GM21529 (cell line): ENCODE data around the gene TCERG1L.
"Not testable (repeated sequence)": the region's sequence is repeated elsewhere in the genome, so short reads cannot be mapped to it uniquely, and the experiment has no call there.

Experiments used
- ATAC-seq: cut with Tn5 transposase; IDR thresholded peaks from one replicate; pipeline ENCODE4 v1.9.1; 2021; ENCODE audit not compliant: unreplicated experiment

The TCERG1L gene

DNA sequence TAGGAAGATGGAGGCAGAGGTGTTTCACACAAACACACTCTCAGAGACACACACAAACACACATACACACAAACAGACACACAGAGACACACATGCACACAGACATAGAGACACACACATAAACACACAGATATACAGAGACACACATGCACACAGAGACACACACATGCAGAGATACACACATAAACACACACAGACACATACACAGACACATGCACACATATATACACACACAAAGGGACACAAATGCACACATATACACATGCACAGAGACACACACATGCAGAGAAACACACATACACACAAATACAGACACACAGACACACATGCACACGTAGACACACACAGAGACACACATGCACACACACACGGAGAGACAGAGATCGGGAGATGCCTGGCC, 163.3 kb downstream of the TCERG1L start:
- no peak for ATAC-seq

DNA sequence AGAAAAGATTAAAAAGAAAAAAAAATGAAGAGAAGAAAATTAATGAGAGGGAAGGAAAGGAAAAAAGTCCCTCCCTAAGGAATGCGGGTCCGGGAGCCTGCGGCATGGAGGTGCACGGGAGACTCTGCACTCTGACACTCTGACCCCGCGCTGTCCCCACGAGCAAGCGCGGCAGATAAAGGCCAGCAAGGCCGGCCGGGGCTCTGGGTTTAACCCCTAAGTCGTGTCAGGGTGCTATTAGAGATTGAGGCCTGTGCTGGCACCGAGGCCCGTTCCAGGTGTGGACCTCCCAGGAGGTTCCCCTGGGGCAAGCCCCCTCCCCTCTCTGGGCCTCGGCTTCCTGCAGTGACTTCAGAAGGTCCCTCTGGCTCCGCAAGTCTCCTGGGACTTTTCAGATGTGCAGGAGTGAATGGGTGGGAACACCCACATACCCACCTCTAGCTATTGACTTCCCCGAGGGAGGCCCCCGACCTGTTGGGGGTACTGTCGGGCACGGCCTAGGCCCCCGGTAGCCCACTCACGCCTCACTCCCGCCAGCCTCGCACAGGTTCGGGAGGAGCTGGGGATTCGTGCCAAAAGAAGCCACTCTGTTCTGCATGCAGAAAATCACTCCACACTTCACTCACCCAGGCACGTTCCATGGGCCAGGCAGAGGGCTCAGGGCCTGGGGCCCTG, 164.1 kb downstream of the TCERG1L start:
- no peak for ATAC-seq

DNA sequence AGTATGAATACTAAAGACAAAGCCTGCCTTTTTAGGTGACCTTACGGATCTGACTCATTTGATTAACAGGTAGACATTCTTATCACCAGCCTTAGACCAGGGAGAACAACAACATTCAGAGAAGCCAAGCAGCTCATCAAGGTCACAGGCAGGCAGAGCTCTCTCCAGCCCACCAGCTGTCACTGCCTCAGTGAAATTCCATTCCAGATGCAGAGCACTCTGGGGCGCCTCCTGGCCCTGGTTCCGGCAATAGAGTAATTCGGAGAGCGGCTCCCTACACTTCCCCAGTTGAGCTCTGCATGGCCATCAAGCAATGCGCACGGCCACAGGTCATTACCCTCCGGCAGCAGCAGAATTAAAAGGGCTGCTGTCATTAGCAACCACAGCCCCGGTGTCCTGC, 164.7 kb downstream of the TCERG1L start:
- ATAC-seq, result no peak

DNA sequence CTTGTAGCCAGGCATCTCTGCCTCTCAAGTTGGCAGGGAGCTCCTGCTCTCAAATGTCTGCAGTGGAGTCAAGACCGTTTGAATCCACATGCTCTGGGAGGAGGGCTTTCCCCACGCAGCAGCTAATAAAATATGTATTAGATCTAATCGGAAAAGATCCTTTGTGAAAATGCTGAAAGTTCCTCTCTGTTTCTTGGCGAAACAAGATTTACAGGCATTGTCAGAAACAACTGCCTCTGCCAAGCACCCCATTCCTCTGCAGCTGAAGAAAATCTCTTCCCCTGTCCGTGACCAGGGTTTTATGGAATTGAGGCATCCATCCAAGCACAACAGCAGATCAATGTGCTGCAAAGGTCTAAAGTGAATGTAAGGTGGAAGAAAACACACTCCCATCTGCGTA, 165.8 kb downstream of the TCERG1L start:
- ATAC-seq, result no peak

DNA sequence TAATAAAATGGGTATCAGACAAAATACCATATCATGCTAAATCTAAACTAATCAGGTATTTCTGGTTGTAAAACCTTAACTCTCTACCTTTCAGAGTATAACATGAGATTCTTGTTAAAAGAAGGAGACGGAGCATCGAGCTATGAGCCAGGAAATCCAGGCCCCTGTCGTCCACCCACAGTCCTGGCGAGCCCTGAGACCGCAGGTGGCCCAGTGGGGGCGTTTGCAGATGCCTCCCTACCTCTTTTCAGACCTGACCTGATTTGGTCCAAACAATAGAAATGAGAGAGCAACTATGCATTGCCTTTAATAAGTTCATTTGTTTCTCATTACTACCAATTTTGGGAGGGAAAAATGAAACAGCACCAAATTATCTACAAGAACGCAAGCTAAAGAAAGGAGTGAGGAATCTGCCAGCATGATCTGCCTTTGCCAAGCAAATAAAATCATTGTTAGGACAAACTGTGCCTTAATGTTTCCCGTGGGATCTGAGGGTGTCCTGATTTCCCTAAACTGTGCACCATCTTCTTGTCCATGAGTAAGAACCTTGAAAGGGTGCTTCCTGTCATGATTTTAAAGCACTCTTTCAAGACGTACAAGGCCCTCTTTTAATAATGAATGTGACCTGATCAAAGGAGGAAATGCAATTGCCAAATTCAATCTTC, 166.7 kb downstream of the TCERG1L start:
- no peak for ATAC-seq

DNA sequence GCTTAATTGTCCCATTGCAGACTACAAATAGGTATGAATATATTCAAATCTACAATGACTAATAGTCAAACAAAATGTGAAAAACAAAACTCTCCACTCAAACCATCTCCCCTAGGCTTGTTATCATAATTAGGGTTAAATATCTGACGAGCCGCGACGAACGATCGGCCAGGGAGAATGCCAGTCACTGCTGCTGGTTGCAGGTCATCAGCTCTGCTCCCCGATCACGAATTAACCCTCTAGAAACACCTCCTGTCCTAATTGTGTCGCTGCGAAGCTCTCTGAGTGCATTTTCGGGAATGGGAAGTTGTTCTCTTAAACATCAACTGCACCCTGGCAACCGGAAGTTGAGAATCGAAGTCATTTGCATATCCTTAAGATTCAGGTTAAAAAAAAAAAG, 167.3 kb downstream of the TCERG1L start:
- ATAC-seq, result no peak

DNA sequence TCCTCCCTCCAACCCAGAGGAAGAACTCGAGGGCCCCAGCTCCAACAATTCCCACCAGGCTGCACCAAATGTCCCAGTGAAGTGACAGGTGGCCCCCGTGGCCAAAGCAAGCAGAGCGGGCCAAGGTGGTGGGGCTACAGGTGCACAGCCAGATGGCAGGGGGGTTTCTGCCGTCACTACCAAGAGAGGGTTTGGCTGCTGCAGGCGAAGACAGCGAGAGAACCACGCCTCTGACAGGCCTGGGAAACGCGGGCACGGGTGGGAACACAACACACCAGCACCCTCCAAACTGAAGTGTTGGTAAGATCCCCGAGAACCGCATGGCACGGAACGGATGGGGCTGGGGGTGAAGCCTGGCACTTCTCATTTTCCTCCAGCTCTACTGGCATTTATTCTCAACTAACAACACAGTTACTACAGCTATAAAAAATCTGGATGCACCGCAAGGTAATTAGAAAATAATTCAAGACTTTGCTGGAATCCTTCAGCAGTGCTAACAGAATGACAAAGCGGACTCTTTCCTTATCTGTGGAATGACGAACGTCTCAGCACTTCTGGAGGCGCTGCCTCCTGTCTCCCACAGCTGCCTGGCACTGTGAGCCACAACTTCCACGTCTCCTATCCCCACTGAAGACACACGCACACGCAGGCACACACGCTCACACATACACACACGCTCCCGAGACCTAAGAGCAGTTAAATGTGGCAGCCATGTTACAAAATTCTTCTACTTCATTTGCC, 167.9 kb downstream of the TCERG1L start:
- ATAC-seq, result no peak

DNA sequence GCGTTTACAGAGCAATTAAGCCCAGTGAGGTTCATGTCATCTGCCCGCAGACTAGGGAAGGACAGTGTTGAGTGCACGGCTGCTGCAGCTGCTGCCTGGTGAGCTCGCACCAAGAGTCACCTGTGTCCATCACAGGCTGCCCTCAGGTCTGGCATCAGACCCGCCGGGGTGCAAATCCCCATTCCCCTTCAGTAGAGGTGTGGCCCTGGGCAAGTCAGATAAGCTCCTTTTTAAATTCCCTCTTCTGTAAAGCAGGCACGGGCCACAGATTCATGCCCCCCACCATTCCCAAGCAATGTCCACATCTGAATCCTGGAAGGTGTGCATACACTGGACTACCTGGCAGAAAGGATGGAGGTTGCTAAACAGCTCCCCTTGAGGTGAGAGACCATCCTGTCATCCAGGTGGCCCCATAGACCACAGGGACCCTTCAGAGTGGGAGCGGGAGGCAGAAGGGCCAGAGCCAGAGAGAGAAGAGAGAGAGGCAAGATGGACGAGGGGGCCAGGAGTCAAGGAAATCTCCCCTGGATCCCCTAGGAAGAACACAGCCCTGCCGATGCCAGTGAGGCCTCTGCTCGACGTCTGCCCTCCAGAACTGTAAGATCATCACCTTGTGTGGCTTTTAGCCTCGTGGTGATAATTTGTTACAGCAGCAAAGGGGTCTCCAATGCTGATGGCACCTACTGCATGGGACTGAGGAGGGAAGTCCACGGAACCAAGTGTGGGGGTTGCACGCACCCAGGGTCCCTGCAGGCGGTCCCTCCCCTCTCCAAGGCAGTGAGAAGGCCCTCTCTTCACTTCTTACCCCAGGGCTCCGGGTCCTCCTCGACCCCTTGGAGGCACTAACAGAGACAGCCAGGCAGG, 168.8 kb downstream of the TCERG1L start:
- no peak for ATAC-seq

DNA sequence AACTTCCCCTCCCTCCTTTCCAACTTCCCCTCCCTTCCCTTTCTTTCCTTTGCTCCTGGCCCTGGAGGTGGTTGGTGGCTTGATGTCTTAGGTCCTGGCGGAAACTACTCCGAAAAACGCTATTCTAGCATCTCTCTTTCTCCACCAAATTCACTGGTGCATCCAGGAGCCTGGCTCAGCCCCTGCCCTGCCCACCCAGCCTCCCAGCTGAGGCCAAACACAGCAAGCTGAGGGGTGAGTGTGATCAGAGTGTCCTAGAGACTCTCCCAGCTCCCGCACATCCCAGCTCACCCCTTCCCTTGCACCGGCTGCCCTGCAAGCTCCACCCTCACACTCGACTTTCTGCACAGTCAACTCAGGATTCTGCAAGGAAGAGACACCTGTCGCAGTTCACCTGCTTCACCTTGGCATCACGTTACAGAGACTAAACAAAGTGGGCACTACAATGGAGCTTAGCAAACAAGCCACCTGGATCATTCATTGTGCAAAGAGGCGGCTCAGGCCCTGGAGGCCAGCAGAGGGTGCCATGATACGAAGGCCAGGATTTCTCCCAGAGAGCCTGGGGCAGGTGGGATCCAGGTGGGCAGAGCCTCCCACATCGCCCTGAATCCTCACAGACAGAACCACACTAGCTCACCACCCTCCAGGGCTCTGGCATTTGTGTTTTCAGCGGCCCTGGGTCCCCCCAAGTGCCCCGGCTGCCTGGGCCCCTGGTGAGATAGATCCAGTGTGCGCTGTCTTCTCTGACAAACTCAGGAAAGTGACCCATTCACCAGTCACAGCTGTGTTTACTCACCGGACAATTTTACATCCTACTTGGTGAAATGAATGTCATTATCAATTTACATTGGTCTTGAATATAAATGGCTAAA, 169.6 kb downstream of the TCERG1L start:
- ATAC-seq, result no peak

DNA sequence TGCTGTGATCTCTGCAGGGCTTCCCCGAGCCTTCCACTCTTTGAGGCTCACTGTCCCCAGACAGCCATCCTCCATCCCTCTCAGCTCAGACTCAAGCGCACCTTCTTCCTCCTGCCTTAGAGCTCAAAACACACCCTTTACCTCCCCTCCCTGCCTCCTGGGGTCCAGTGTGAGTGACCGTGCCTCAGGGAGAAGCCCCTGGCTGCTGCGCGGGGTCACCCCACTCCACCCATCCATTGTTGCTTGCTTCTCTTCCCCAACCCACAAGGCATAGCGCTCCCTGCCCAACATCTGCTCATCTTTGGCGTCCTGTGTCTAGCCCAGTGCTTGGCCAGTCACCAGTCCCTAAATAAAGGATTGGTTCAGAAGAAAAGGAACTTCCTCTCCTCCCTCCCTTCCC, 170.3 kb downstream of the TCERG1L start:
- no peak for ATAC-seq

DNA sequence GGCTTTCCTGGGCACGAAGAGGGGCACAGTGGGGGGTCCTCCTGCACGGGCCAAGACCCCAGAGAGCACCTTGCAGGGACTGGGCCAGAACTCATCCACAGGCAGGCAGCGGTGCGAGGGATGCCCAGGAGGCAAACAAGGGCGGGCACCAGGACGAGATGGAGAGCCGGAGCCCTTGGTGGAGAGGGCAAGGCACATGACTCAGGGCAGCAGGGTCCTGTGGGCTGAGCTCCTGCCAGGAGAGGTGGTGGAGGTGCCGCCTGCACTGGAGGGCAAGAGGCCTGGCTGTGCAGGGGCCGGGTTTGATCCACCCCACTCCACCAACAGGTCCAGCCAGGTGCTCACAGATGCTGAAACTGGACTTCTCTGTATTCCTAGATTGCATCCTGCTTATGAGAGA, 170.9 kb downstream of the TCERG1L start:
- no peak for ATAC-seq

DNA sequence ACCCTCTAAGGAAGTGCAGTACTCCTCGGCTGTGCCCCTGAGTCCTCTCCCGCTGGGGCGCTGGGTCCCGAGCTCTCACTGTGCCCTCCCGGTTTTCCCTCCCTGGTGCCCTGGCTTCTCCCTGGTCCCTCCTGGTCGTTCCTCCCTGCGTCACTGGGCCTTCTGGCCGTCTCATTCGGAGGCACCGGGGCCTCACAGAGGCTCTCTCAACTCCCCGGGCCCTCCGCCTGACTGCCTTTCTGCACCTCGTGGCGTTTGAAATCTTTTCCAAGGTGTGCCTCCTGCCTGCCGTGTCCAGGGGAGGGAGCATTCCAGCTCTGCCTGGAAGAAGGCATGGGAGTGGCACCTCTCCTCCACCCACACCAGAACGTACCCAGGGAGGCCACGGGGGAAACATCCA, 174.3 kb downstream of the TCERG1L start:
- no peak for ATAC-seq

DNA sequence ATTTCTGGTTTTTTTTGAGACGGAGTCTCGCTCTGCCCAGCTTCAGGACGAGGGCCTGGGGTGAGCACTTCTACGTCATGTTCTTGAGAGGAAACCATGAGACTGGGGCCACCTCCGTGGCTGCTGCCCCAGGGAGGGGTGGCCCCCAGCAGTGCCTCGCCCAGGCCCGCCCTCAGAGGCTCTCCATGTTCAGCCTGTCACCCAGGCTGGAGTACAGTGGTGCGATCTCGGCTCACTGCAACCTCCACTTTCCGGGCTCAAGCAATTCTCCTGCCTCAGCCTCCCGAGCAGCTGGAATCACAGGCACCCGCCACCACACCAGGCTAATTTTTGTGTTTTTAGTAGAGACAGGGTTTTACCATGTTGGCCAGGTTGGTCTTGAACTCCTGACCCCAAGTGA, 175.2 kb downstream of the TCERG1L start:
- not testable (repeated sequence) for ATAC-seq

DNA sequence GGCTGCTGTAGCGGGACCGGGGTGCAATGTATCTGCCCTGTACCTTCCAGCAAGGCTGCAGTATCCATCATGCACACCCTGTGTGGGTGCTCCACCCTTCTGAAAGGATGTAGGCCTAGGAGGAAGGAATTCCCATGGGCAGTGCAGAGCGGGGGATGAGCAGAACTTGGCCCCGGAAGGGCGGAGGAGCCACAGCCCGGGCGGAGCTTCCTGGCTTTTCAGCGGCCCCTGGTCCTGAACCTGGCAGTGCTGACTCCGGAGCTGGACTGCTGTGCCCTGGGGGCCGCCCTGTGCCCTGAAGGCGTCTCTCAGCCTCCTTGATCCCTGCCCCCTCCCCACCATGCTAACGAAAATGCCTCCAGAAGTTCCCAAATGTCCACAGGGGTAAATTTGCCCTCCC, 175.8 kb downstream of the TCERG1L start:
- ATAC-seq, result no peak

DNA sequence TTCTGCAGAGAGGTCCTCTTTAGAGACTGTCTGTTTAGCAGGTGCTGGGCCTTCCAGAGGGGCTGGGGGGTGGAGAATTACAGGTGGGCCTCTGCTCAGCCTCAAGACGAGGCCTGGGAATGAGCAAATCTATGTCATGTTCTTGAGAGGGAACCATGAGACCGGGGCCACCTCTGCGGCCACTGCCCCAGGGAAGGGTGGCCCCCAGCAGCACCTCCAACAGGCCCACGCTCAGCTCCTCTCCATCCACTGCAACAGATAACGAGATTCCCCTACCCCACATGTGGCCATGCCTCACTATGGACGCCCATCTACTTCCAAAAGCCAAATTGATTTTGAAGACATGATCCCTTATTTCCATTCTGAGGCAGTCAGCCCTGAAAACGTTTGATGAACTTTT, 176.9 kb downstream of the TCERG1L start:
- ATAC-seq, result no peak

DNA sequence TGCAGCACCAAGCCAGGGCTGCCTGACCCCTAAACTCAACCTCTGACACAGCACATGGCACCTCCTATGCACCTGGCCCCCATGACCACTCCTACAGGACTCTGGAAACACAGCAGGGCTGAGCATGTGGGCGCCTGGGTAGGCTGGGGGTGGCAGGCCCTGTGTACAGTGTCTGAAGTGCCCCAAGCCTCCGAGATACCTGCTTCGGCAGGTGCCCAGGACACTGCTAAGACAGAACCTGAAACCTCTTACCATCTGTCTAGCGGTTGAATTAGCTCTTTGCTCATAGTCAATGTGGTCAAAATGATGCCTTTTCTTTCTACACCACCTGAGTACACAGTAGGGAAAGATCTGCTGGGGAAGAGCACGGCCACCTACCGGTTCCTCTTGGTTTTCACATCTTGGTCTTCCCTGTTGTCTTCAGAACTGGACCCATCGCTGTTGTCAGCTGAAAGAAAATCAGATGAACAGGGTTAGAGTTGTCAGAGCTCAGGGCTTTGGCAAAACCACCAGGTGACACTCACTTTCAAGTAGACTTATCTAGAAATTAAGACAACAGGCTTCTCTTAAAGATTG, 177.4 kb downstream of the TCERG1L start:
- ATAC-seq, result no peak

DNA sequence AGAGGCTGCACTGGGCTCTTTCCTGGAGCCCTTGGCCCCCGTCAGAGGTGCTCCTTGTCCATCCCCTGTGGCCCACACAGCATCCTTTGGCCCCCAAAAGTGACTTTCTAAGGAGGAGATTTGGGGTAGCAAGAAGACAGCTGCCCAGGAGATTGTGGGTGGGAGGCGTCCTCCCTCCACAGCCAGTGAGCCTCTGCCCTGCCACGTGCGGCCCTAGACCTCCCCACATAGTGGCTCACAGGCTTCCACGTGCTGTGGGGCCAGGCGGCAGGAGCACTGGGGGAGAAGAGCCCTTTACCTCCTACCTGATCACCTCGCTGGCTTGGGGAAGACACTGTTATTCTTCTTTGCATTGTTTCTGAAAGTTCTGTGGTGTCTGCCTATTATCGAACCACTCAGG, 178.8 kb downstream of the TCERG1L start:
- no peak for ATAC-seq

DNA sequence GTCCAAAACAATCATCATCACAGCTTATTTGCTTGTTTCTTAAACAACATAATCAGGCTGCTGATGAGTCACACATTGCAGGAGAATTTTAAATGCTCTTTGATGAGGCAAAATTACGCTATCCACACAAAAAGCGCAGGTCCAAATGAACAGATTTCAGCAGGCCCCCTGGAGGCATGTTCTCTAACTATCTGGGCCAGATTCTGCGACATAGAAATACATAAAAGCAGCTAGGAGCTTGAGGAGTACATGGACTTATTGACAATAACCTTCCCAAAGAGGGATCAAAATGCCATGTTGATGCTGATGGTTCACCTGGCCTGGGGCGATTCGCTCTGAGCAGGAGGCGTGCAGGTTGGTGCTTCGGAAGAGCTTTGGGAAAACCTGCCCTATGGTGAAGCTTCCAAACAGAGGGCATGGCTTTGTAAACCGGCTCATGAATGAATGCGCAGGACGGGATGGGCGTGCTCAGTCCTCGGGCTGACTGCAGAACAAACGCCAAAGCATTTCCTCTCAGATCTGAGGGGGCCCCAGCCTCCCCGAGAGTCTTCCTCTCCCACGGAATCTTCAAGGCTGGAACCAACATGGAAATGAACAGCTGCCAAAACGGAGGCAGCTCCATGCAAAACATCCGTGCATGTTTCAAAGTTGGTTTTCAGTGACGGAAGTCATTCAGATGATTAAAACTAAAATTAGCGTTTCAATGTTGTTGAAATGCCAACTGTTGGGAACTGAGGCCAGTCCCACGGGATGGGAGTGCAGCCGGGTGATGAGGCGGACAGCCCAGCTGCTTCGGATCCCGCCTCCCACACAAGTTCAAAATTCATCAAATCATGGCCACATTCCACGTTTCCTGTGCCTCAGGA, 179.6 kb downstream of the TCERG1L start:
- ATAC-seq, result no peak

DNA sequence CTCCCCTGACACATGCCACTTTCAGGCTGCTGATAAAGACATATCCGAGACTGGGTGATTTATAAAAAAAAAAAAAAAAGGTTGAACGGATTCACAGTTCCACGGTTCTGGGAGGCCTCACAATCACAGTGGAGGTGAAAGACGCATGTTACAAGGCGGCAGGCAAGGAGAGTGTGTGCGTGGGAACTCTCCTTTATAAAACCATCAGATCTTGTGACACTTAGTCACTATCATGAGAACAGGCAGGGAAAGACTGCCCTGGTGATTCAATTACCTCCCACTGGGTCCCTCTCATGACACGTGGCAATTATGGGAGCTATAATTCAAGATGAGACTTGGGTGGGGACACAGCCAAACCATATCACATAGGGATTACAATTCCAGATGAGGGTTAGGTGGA, 181.5 kb downstream of the TCERG1L start:
- ATAC-seq, result no peak
